IPS-20b (cell line): ENCODE data around the gene LILRB1.

ENCODE experiments used
- H3K27ac ChIP-seq: one replicate; pipeline ENCODE4 v1.5.1; 2013; ENCODE audit warnings: low read length
- H3K27me3 ChIP-seq: 2 replicates; pipeline ENCODE4 v1.6.1; 2013; ENCODE audit warnings: mild to moderate bottlenecking, low read length, inconsistent platforms; ENCODE audit not compliant: insufficient read depth
- H3K36me3 ChIP-seq: 2 replicates; pipeline ENCODE4 v1.6.1; 2013; ENCODE audit warnings: low read depth, mild to moderate bottlenecking, inconsistent platforms, low read length, moderate library complexity; ENCODE audit not compliant: insufficient read depth
- H3K4me1 ChIP-seq: 2 replicates; pipeline ENCODE4 v1.6.1; 2013; ENCODE audit warnings: mild to moderate bottlenecking, control low read depth, inconsistent platforms, low read length, moderate library complexity; ENCODE audit not compliant: insufficient read depth
- H3K4me3 ChIP-seq: 2 replicates; pipeline ENCODE4 v1.5.1; 2013; ENCODE audit warnings: mild to moderate bottlenecking, low read length, inconsistent platforms
- H3K9ac ChIP-seq: 2 replicates; pipeline ENCODE4 v1.6.1; 2013; ENCODE audit warnings: low read depth, mild to moderate bottlenecking, inconsistent platforms, low read length, moderate library complexity
- H3K9me3 ChIP-seq: 2 replicates; pipeline ENCODE4 v1.6.1; 2013; ENCODE audit warnings: mild to moderate bottlenecking, low read depth, low read length, inconsistent platforms; ENCODE audit not compliant: insufficient read depth

Gene LILRB1

DNA sequence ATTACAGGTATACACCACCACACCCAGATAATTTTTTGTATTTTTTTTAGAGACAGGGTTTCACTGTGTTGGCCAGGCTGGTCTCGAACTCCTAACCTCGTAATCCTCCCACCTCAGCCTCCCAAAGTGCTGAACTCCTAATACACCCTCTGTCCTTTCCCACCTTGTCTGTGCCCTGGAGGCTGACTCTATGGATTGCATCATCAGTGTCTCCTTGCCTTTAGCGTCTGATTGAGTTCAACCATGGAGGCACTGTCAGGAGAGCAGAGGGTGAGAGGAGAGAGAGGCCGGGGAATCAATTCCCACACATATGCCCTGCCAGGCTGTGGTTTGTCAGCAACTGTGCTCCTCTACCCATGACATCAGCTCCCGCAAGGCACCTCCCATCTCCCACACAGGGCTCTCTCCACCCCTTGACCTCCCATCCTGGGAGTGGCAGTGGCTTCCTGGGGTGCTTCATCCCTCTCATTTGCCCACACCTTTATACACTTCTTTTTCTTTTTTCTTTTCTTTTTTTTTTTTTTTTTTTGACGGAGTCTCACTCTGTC, 19.9 kb downstream of the LILRB1 start:
- no peak overlapping the region for H3K4me3 ChIP-seq
- H3K9me3 ChIP-seq, result peaks cover 91% of the 10 kb centered on the region
- H3K36me3 ChIP-seq, result no peaks in the 10 kb centered on the region
- no peak overlapping the region for H3K27ac ChIP-seq
- no peaks in the 10 kb centered on the region for H3K4me1 ChIP-seq
- H3K9ac ChIP-seq, result no peak overlapping the region
- no peaks in the 10 kb centered on the region for H3K27me3 ChIP-seq

- Histone ChIP-seq H3K4me1 (no peaks in the 10 kb centered on the region), H3K9me3 (peaks cover 87% of the 10 kb centered on the region), H3K9ac (no peak overlapping the region), H3K4me3 (no peak overlapping the region), H3K27me3 (no peaks in the 10 kb centered on the region), H3K36me3 (no peaks in the 10 kb centered on the region), H3K27ac (no peak overlapping the region)
Measured at GRCh38 chr19:54653181-54653809, 23.0 kb downstream of the LILRB1 start.

- Histone ChIP-seq H3K4me3 (no peak overlapping the region), H3K9me3 (peaks cover 90% of the 10 kb centered on the region), H3K27me3 (no peaks in the 10 kb centered on the region), H3K27ac (no peak overlapping the region), H3K36me3 (no peaks in the 10 kb centered on the region), H3K4me1 (no peaks in the 10 kb centered on the region), H3K9ac (no peak overlapping the region)
Measured at GRCh38 chr19:54654447-54655321, 24.4 kb downstream of the LILRB1 start.

- Histone ChIP-seq H3K36me3 (no peaks in the 10 kb centered on the region), H3K4me3 (no peak overlapping the region), H3K4me1 (no peaks in the 10 kb centered on the region), H3K27ac (no peak overlapping the region), H3K27me3 (no peaks in the 10 kb centered on the region), H3K9ac (no peak overlapping the region), H3K9me3 (peaks cover 82% of the 10 kb centered on the region)
Measured at GRCh38 chr19:54659300-54659699, 29.0 kb downstream of the LILRB1 start.

DNA sequence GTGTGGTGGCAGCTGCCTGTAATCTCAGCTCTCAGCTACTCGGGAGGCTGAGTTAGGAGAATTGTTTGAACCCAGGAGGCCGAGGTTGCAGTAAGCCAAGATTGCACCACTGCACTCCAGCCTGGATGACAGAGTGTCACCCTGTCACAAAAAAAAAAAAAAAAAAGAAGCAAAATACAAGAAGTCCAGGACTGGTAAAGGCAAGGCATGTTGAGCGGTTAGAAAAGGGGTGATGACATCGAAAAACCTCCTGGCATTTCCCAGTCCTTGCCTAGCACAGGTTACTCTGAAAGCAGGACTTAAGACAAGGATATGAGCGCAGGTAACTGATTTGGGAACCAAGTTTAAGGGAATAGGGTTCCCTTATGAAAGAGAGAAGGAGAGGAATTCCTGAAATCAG, 30.0 kb downstream of the LILRB1 start:
- no peak overlapping the region for H3K4me3 ChIP-seq
- H3K27ac ChIP-seq, result no peak overlapping the region
- peaks cover 82% of the 10 kb centered on the region for H3K9me3 ChIP-seq
- no peaks in the 10 kb centered on the region for H3K27me3 ChIP-seq
- H3K9ac ChIP-seq, result no peak overlapping the region
- no peaks in the 10 kb centered on the region for H3K36me3 ChIP-seq
- H3K4me1 ChIP-seq, result no peaks in the 10 kb centered on the region

DNA sequence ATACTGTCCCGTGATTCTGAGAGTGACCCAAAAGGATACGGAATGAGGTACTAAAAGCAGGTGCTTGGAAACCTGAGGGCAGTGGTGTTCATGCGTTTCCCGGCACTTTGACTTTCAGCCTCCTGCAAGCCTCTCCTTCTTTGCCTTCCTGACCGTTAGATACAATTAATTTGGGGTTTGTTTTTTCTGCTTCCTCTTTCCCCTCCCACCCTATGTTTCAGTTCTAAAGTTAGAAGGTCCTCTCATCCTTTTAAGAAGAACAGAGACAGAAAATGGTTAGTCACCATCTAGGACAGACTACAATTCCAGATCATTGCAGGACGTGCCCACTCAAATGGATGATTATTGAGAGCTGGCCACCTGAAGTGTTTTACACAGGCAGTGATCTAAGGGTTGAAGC, 30.7 kb downstream of the LILRB1 start:
- no peaks in the 10 kb centered on the region for H3K4me1 ChIP-seq
- no peaks in the 10 kb centered on the region for H3K27me3 ChIP-seq
- no peaks in the 10 kb centered on the region for H3K36me3 ChIP-seq
- no peak overlapping the region for H3K9ac ChIP-seq
- H3K9me3 ChIP-seq, result peaks cover 81% of the 10 kb centered on the region
- no peak overlapping the region for H3K27ac ChIP-seq
- H3K4me3 ChIP-seq, result no peak overlapping the region

DNA sequence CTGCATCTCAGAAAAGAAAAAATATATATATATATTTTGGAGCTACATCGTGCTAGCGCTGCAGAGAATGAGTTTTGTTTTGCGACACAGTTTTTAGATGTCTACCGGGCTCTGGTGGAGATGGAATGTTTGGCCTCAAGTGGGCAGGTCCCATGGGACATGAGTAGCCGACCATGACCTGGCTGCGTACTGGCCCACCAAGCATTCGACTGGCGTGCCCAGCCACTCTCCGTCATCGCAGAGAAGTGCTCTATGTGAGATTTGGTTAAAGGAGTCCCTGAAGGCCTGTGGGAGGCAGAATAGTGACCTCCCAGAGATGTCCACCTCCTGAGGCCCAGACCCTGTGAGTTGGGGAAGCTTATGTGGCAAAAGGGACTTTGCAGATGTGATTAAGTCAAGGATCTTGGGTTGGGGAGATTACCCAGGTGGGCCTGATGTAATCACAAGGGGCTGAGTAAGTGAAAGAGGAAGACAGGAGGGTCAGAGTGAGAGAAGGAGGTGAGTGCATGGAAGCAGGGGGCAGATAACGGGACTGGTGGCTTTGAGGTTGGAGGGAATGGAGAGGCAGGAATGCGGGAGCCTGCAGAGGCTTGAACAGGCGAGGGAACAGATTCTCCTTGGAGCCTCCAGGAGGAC, 31.7 kb downstream of the LILRB1 start:
- Histone ChIP-seq H3K27me3 (no peaks in the 10 kb centered on the region), H3K36me3 (no peaks in the 10 kb centered on the region), H3K9ac (no peak overlapping the region), H3K27ac (no peak overlapping the region), H3K4me3 (no peak overlapping the region), H3K9me3 (peaks cover 83% of the 10 kb centered on the region), H3K4me1 (no peaks in the 10 kb centered on the region)

DNA sequence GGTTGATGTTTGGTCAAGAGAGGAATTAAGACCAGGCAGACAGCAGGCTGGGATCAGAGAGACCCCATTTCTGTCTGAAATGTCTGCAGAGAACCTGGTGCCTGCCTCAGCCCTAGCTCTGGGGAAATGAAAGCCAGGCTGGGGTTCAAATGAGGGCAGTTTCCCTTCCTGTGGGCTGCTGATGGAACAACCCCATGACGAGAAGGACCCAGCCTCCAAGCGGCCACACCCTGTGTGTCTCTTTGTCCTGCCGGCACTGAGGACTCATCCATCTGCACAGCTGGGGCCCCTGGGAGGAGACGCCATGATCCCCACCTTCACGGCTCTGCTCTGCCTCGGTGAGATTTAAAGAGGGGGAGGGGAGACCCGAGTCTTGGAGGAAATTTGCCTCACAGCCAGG, 32.4 kb downstream of the LILRB1 start, which contains the start of gene LILRB4:
LILRB4 (plus strand) TSS at position 256 of the 400 bp plus-strand sequence; CDS start at position 305, 49 bp downstream.
- H3K9ac ChIP-seq, result no peak within 1 kb of the TSS
- no peak within 1 kb of the TSS for H3K4me3 ChIP-seq
- no peaks in the 10 kb centered on the region for H3K4me1 ChIP-seq
- no peaks in the 10 kb centered on the region for H3K27me3 ChIP-seq
- no peaks in the 10 kb centered on the region for H3K36me3 ChIP-seq
- H3K9me3 ChIP-seq, result peaks cover 84% of the 10 kb centered on the region
- no peak within 1 kb of the TSS for H3K27ac ChIP-seq

- no peak overlapping the region for H3K27ac ChIP-seq
- no peaks in the 10 kb centered on the region for H3K36me3 ChIP-seq
- H3K9me3 ChIP-seq, result peaks cover 83% of the 10 kb centered on the region
- no peaks in the 10 kb centered on the region for H3K27me3 ChIP-seq
- no peaks in the 10 kb centered on the region for H3K4me1 ChIP-seq
- H3K9ac ChIP-seq, result no peak overlapping the region
- no peak overlapping the region for H3K4me3 ChIP-seq
Measured at GRCh38 chr19:54665530-54665929, 35.2 kb downstream of the LILRB1 start.

DNA sequence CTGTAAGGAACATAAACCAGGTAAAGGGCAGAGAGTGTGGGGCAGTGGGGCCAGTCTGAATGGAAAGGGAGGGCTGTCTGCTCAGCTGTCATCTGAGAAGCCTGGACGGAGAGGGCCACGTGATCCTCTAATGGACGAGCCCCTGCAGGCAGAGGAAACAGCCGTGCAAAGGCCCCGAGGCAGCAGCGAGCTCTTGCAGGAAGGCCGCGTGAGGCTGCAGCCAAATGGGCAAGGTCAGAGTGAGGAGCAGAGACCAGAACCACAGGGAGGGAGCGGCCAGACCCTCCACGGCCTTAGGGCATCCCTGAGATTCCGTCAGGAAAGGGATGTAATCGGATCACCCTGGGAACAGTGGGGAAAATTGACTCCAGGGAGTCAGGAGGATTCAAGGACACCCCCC, 36.9 kb downstream of the LILRB1 start:
- Histone ChIP-seq H3K4me1 (no peaks in the 10 kb centered on the region), H3K9ac (no peak overlapping the region), H3K9me3 (peaks cover 88% of the 10 kb centered on the region), H3K27me3 (no peaks in the 10 kb centered on the region), H3K4me3 (no peak overlapping the region), H3K27ac (no peak overlapping the region), H3K36me3 (no peaks in the 10 kb centered on the region)

- Histone ChIP-seq H3K36me3 (no peaks in the 10 kb centered on the region), H3K27me3 (no peaks in the 10 kb centered on the region), H3K4me3 (no peak overlapping the region), H3K9ac (no peak overlapping the region), H3K9me3 (peaks cover 91% of the 10 kb centered on the region), H3K4me1 (no peaks in the 10 kb centered on the region), H3K27ac (no peak overlapping the region)
Measured at GRCh38 chr19:54668353-54668752, 38.1 kb downstream of the LILRB1 start.
